ENCODE results near the gene CAMKK1. TPM values are rescaled to one million over a fixed set of nuclear protein-coding genes. Genes with fewer than 3 reads are reported as not detected.

The CAMKK1 gene
- total RNA-seq, 2 donors from 2014 or later: 5.8 to 5.9 TPM

- H3K9me3 ChIP-seq (ENCODE audit: control insufficient read depth, low read length, poor library complexity, severe bottlenecking): no peaks in the 10 kb centered on the region
- Mint-ChIP-seq H3K27me3 (no peaks in the 10 kb centered on the region), H3K4me1 (peaks cover 48% of the 10 kb centered on the region), H3K4me3 (no peak overlapping the region), H3K27ac (peak overlapping the region; percentile 92), H3K36me3 (ENCODE audit: low read depth) (no peaks in the 10 kb centered on the region)
- no peak for ATAC-seq
- DNase-seq: no peak
These were observed 4.3 kb downstream of the CAMKK1 start for GRCh38 chr17:3888343-3889171.

- Mint-ChIP-seq H3K4me1 (peaks cover 48% of the 10 kb centered on the region), H3K27ac (peak overlapping the region; percentile 92), H3K4me3 (peak overlapping the region; percentile 81), H3K27me3 (no peaks in the 10 kb centered on the region), H3K36me3 (ENCODE audit: low read depth) (no peaks in the 10 kb centered on the region)
- no peaks in the 10 kb centered on the region for H3K9me3 ChIP-seq (ENCODE audit: control insufficient read depth, low read length, poor library complexity, severe bottlenecking)
- ATAC-seq: no peak
- DNase-seq: no peak
These were observed 5.0 kb downstream of the CAMKK1 start for GRCh38 chr17:3887804-3888203.

- peak overlapping the region; percentile 92 for H3K27ac Mint-ChIP-seq
- ATAC-seq (no peak), DNase-seq (no peak)
- peaks cover 48% of the 10 kb centered on the region for H3K4me1 Mint-ChIP-seq
- H3K4me3 Mint-ChIP-seq: peak overlapping the region; percentile 81
- no peaks in the 10 kb centered on the region for H3K27me3 Mint-ChIP-seq
- H3K9me3 ChIP-seq (ENCODE audit: control insufficient read depth, low read length, poor library complexity, severe bottlenecking): no peaks in the 10 kb centered on the region
- no peaks in the 10 kb centered on the region for H3K36me3 Mint-ChIP-seq (ENCODE audit: low read depth)
These were observed 5.5 kb downstream of the CAMKK1 start for GRCh38 chr17:3887394-3887793.

GRCh38 chr17:3886776-3887175 is 6.1 kb downstream of the CAMKK1 start:
- Mint-ChIP-seq H3K4me1 (peaks cover 44% of the 10 kb centered on the region), H3K4me3 (peak overlapping the region; percentile 81), H3K36me3 (ENCODE audit: low read depth) (no peaks in the 10 kb centered on the region), H3K27ac (peak overlapping the region; percentile 92), H3K27me3 (no peaks in the 10 kb centered on the region)
- no peaks in the 10 kb centered on the region for H3K9me3 ChIP-seq (ENCODE audit: control insufficient read depth, low read length, poor library complexity, severe bottlenecking)
- DNase-seq: no peak
- ATAC-seq: peak; percentile 68

GRCh38 chr17:3885970-3886369 is 6.9 kb downstream of the CAMKK1 start:
- H3K4me1 Mint-ChIP-seq: peaks cover 40% of the 10 kb centered on the region
- peak overlapping the region; percentile 92 for H3K27ac Mint-ChIP-seq
- H3K4me3 Mint-ChIP-seq: peak overlapping the region; percentile 81
- H3K27me3 Mint-ChIP-seq: no peaks in the 10 kb centered on the region
- H3K36me3 Mint-ChIP-seq (ENCODE audit: low read depth): no peaks in the 10 kb centered on the region
- DNase-seq: no peak
- no peak for ATAC-seq
- no peaks in the 10 kb centered on the region for H3K9me3 ChIP-seq (ENCODE audit: control insufficient read depth, low read length, poor library complexity, severe bottlenecking)

GRCh38 chr17:3885271-3885670 is 7.6 kb downstream of the CAMKK1 start:
- H3K9me3 ChIP-seq (ENCODE audit: control insufficient read depth, low read length, poor library complexity, severe bottlenecking): no peaks in the 10 kb centered on the region
- ATAC-seq: no peak
- H3K27ac Mint-ChIP-seq: no peak overlapping the region
- H3K36me3 Mint-ChIP-seq (ENCODE audit: low read depth): no peaks in the 10 kb centered on the region
- peaks cover 35% of the 10 kb centered on the region for H3K4me1 Mint-ChIP-seq
- no peak overlapping the region for H3K4me3 Mint-ChIP-seq
- no peaks in the 10 kb centered on the region for H3K27me3 Mint-ChIP-seq
- no peak for DNase-seq

- ATAC-seq: no peak
- no peak overlapping the region for H3K4me3 Mint-ChIP-seq
- peaks cover 38% of the 10 kb centered on the region for H3K4me1 Mint-ChIP-seq
These were observed 8.7 kb downstream of the CAMKK1 start for GRCh38 chr17:3884188-3884587.

GRCh38 chr17:3882276-3882675 is 10.6 kb downstream of the CAMKK1 start:
- H3K4me1 Mint-ChIP-seq: peaks cover 31% of the 10 kb centered on the region
- no peak overlapping the region for H3K27ac Mint-ChIP-seq
- H3K9me3 ChIP-seq (ENCODE audit: control insufficient read depth, low read length, poor library complexity, severe bottlenecking): no peaks in the 10 kb centered on the region
- H3K27me3 Mint-ChIP-seq: no peaks in the 10 kb centered on the region
- H3K4me3 Mint-ChIP-seq: no peak overlapping the region
- no peaks in the 10 kb centered on the region for H3K36me3 Mint-ChIP-seq (ENCODE audit: low read depth)
- ATAC-seq: no peak
- no peak for DNase-seq

More at GRCh38 chr17:3884188-3884587, 8.7 kb downstream of the CAMKK1 start:
- Mint-ChIP-seq H3K27ac (no peak overlapping the region), H3K27me3 (no peaks in the 10 kb centered on the region), H3K36me3 (ENCODE audit: low read depth) (no peaks in the 10 kb centered on the region)
- DNase-seq: no peak
- H3K9me3 ChIP-seq (ENCODE audit: control insufficient read depth, low read length, poor library complexity, severe bottlenecking): no peaks in the 10 kb centered on the region

- no peaks in the 10 kb centered on the region for H3K9me3 ChIP-seq (ENCODE audit: control insufficient read depth, low read length, poor library complexity, severe bottlenecking)
- ATAC-seq (no peak), DNase-seq (no peak)
- H3K4me1 Mint-ChIP-seq: peaks cover 18% of the 10 kb centered on the region
- H3K36me3 Mint-ChIP-seq (ENCODE audit: low read depth): no peaks in the 10 kb centered on the region
- H3K27ac Mint-ChIP-seq: peak overlapping the region; percentile 61
- H3K4me3 Mint-ChIP-seq: no peak overlapping the region
- H3K27me3 Mint-ChIP-seq: no peaks in the 10 kb centered on the region
These were observed 11.9 kb downstream of the CAMKK1 start for GRCh38 chr17:3880983-3881382.

GRCh38 chr17:3879591-3880417 is 13.0 kb downstream of the CAMKK1 start:
- peaks cover 14% of the 10 kb centered on the region for H3K4me1 Mint-ChIP-seq
- no peaks in the 10 kb centered on the region for H3K9me3 ChIP-seq (ENCODE audit: control insufficient read depth, low read length, poor library complexity, severe bottlenecking)
- H3K36me3 Mint-ChIP-seq (ENCODE audit: low read depth): no peaks in the 10 kb centered on the region
- ATAC-seq (no peak), DNase-seq (no peak)
- H3K27ac Mint-ChIP-seq: no peak overlapping the region
- no peaks in the 10 kb centered on the region for H3K27me3 Mint-ChIP-seq
- H3K4me3 Mint-ChIP-seq: no peak overlapping the region

- DNase-seq: no peak
- H3K27me3 Mint-ChIP-seq: no peaks in the 10 kb centered on the region
- no peak for ATAC-seq
- no peak overlapping the region for H3K27ac Mint-ChIP-seq
- no peak overlapping the region for H3K4me3 Mint-ChIP-seq
- peaks cover 14% of the 10 kb centered on the region for H3K4me1 Mint-ChIP-seq
- no peaks in the 10 kb centered on the region for H3K9me3 ChIP-seq (ENCODE audit: control insufficient read depth, low read length, poor library complexity, severe bottlenecking)
- no peaks in the 10 kb centered on the region for H3K36me3 Mint-ChIP-seq (ENCODE audit: low read depth)
These were observed 13.7 kb downstream of the CAMKK1 start for GRCh38 chr17:3879186-3879585.

- Mint-ChIP-seq H3K27ac (no peak overlapping the region), H3K4me1 (peaks cover 11% of the 10 kb centered on the region), H3K4me3 (no peak overlapping the region), H3K27me3 (no peaks in the 10 kb centered on the region), H3K36me3 (ENCODE audit: low read depth) (no peaks in the 10 kb centered on the region)
- no peaks in the 10 kb centered on the region for H3K9me3 ChIP-seq (ENCODE audit: control insufficient read depth, low read length, poor library complexity, severe bottlenecking)
- no peak for ATAC-seq
- no peak for DNase-seq
These were observed 15.6 kb downstream of the CAMKK1 start for GRCh38 chr17:3877220-3877619.

GRCh38 chr17:3875317-3875716 is 17.5 kb downstream of the CAMKK1 start:
- H3K27ac Mint-ChIP-seq: no peak overlapping the region
- DNase-seq (no peak), ATAC-seq (no peak)
- H3K36me3 Mint-ChIP-seq (ENCODE audit: low read depth): no peaks in the 10 kb centered on the region
- H3K27me3 Mint-ChIP-seq: no peaks in the 10 kb centered on the region
- no peaks in the 10 kb centered on the region for H3K9me3 ChIP-seq (ENCODE audit: control insufficient read depth, low read length, poor library complexity, severe bottlenecking)
- H3K4me1 Mint-ChIP-seq: peaks cover 9% of the 10 kb centered on the region
- no peak overlapping the region for H3K4me3 Mint-ChIP-seq
